Hepatocyte (in vitro differentiated cells): Measurements from ENCODE around the gene SOAT2. TPM values are rescaled to one million over a fixed set of nuclear protein-coding genes. Genes with fewer than 3 reads are reported as not detected.

Experiments used
- DNase-seq: peaks from one replicate; pipeline ENCODE4 v3.0.0-alpha.2; 2016; ENCODE audit warnings: low spot score
- H2AFZ ChIP-seq: fragments of 200-600 bp; sonication (generic); 2 replicates; pipeline ENCODE4 v1.6.0; 2016; ENCODE audit warnings: antibody characterized with exemption, mild to moderate bottlenecking
- H3K27ac ChIP-seq: fragments of 200-600 bp; sonication (generic); 2 replicates; pipeline ENCODE4 v1.5.1; 2016; ENCODE audit warnings: mild to moderate bottlenecking
- H3K27me3 ChIP-seq: fragments of 200-600 bp; sonication (generic); 2 replicates; pipeline ENCODE4 v1.6.1; 2016
- H3K36me3 ChIP-seq: fragments of 200-600 bp; sonication (generic); replicated peaks from 2 replicates; pipeline ENCODE4 v1.5.1; 2016; ENCODE audit warnings: low read depth; ENCODE audit not compliant: insufficient read depth
- H3K4me1 ChIP-seq: fragments of 200-600 bp; sonication (generic); 2 replicates; pipeline ENCODE4 v1.5.1; 2016; ENCODE audit warnings: mild to moderate bottlenecking, moderate library complexity; ENCODE audit not compliant: insufficient read depth
- H3K4me2 ChIP-seq: fragments of 200-600 bp; sonication (generic); 2 replicates; pipeline ENCODE4 v1.6.0; 2016
- H3K4me3 ChIP-seq: fragments of 200-600 bp; sonication (generic); 2 replicates; pipeline ENCODE4 v1.5.1; 2016; ENCODE audit warnings: mild to moderate bottlenecking
- H3K79me2 ChIP-seq: fragments of 200-600 bp; sonication (generic); 2 replicates; pipeline ENCODE4 v1.6.0; 2017; ENCODE audit warnings: mild to moderate bottlenecking
- H3K9me2 ChIP-seq: fragments of 200-600 bp; sonication (generic); replicated peaks from 2 replicates; pipeline ENCODE4 v1.6.0; 2017; ENCODE audit warnings: mild to moderate bottlenecking; ENCODE audit not compliant: insufficient read depth
- H3K9me3 ChIP-seq: fragments of 200-600 bp; sonication (generic); 2 replicates; pipeline ENCODE4 v1.5.1; 2016; ENCODE audit warnings: low read depth, mild to moderate bottlenecking
- H4K20me1 ChIP-seq: fragments of 200-600 bp; sonication (generic); 2 replicates; pipeline ENCODE4 v1.6.0; 2016; ENCODE audit warnings: mild to moderate bottlenecking; ENCODE audit not compliant: insufficient read depth, poor library complexity, severe bottlenecking
- EZH2 ChIP-seq: fragments of 200-600 bp; sonication (generic); IDR thresholded peaks from 2 replicates; pipeline ENCODE4 v1.6.1; 2016; ENCODE audit warnings: antibody characterized with exemption, mild to moderate bottlenecking, borderline replicate concordance
- EZH2phosphoT487 ChIP-seq: fragments of 200-600 bp; sonication (generic); IDR thresholded peaks from one replicate; pipeline ENCODE4 v1.6.1; 2018; ENCODE audit warnings: antibody characterized with exemption, mild to moderate bottlenecking, low read depth, moderate library complexity; ENCODE audit not compliant: unreplicated experiment, severe bottlenecking
- WGBS: methylation state at CpG from one replicate; pipeline ENCODE4 v1.1.6; 2016; ENCODE audit warnings: low lambda C conversion rate; ENCODE audit errors: missing lambda C conversion rate; 5-methylcytosine and 5-hydroxymethylcytosine counted together
- polyA plus RNA-seq: library from polyadenylated mRNA; unstranded; fragments of >200 nt; fragmentation: Nextera tagmentation; extraction: Ambion mirVana; gene quantifications from 2 replicates; pipeline ENCODE4 v1.2.1, GENCODE V29; 2016
- total RNA-seq: library from RNA; depleted of rRNA; stranded (reverse); fragments of >200 nt; gene quantifications from 2 replicates; pipeline ENCODE4 v1.2.3, GENCODE V29; 2014
- TF ChIP-seq, protein P1 (sequence below): fragments of 200-600 bp; sonication (generic); IDR thresholded peaks from 2 replicates; pipeline ENCODE4 v1.5.1; 2016; ENCODE audit warnings: antibody characterized with exemption, mild to moderate bottlenecking; ENCODE audit not compliant: poor library complexity

SOAT2 gene
- total and polyA plus RNA-seq, 2 experiments from 2014 or later: 21.8 to 29.4 TPM

DNA sequence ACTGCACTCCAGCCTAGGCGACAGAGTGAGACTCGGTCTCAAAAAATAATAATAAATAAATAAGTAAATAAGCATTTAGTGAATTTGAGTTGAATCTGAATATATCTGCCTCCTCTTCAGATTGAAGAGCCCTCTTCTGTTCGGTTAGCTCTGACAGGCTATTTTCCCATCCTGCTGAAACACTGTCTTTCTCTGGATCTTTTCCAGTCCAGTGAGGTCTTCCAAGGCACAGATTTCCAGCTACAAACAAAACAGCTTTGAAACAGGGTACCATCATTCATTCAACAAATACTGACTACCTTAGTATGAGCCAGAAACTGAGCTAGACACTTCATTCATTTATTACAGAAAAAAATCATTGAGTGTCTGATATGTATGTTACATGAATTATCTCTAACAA lies 16.9 kb upstream of the SOAT2 start:
- Histone ChIP-seq H3K9me3 (no peaks in the 10 kb centered on the region), H3K9me2 (no peaks in the 10 kb centered on the region), H2AFZ (no peak overlapping the region), H3K79me2 (no peaks in the 10 kb centered on the region), H3K36me3 (no peaks in the 10 kb centered on the region), H3K4me3 (no peak overlapping the region), H3K27ac (no peak overlapping the region), H3K4me1 (no peaks in the 10 kb centered on the region), H3K27me3 (no peaks in the 10 kb centered on the region), H4K20me1 (no peaks in the 10 kb centered on the region), H3K4me2 (no peak overlapping the region)
- no peak for DNase-seq
- TF ChIP-seq, protein P1, sequence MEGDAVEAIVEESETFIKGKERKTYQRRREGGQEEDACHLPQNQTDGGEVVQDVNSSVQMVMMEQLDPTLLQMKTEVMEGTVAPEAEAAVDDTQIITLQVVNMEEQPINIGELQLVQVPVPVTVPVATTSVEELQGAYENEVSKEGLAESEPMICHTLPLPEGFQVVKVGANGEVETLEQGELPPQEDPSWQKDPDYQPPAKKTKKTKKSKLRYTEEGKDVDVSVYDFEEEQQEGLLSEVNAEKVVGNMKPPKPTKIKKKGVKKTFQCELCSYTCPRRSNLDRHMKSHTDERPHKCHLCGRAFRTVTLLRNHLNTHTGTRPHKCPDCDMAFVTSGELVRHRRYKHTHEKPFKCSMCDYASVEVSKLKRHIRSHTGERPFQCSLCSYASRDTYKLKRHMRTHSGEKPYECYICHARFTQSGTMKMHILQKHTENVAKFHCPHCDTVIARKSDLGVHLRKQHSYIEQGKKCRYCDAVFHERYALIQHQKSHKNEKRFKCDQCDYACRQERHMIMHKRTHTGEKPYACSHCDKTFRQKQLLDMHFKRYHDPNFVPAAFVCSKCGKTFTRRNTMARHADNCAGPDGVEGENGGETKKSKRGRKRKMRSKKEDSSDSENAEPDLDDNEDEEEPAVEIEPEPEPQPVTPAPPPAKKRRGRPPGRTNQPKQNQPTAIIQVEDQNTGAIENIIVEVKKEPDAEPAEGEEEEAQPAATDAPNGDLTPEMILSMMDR: no peak
- TF ChIP-seq EZH2phosphoT487 (no peak), EZH2 (no peak)
- 92% methylated on average over 3 of the region's 3 CpGs for WGBS

DNA sequence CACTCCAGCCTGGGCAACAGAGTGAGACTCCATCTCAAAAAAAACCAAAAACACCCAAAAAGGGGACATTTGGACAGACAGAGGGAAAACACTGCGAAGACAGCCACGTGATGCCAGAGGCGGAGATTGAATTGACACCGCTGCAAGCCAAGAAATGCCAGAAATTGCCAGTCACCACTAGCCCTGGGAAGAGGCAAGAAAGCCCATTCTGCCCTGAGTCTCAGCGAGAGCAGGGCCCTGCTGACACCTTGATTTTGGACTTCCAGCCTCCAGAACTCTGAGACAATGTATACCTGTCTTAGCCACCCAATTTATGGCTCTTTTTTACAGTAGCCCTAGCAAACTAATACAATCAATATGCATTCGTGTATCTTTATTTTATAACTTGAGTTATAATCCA lies 13.2 kb upstream of the SOAT2 start:
- Histone ChIP-seq H3K4me2 (no peak overlapping the region), H3K27ac (no peak overlapping the region), H3K4me1 (no peaks in the 10 kb centered on the region), H3K27me3 (no peaks in the 10 kb centered on the region), H3K36me3 (no peaks in the 10 kb centered on the region), H3K4me3 (no peak overlapping the region), H3K9me2 (no peaks in the 10 kb centered on the region), H4K20me1 (no peaks in the 10 kb centered on the region), H3K9me3 (no peaks in the 10 kb centered on the region), H3K79me2 (no peaks in the 10 kb centered on the region), H2AFZ (no peak overlapping the region)
- no peak for TF ChIP-seq EZH2phosphoT487
- TF ChIP-seq EZH2: no peak
- TF ChIP-seq, protein P1: no peak
- WGBS: 96% methylated on average over 6 of the region's 6 CpGs
- no peak for DNase-seq

DNA sequence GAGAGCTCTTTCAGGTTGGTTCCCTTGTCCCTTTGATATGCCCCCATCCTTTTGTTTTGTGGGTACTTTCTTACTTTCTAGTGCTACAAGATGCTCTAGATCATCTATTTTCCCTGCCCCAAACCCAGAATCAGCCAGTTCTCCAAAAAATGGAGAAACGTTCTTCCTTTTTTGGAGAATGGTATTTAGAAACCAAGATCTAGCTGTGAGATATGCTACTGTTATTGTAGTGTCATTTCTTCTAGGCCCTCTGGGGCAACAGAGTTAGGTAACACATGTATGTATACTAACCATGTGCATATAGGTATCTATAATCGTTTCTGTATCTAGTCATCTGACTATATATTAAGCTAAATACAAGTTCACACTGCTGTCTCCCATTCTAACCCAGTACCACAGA lies 12.7 kb upstream of the SOAT2 start:
- H2AFZ ChIP-seq: no peak overlapping the region
- H3K4me2 ChIP-seq: no peak overlapping the region
- no peaks in the 10 kb centered on the region for H3K36me3 ChIP-seq
- no peak for DNase-seq
- no peak overlapping the region for H3K27ac ChIP-seq
- no peaks in the 10 kb centered on the region for H3K9me3 ChIP-seq
- no peak overlapping the region for H3K4me3 ChIP-seq
- no peaks in the 10 kb centered on the region for H3K27me3 ChIP-seq
- H3K79me2 ChIP-seq: no peaks in the 10 kb centered on the region
- no peaks in the 10 kb centered on the region for H4K20me1 ChIP-seq
- WGBS: 71% methylated on average over 2 of the region's 2 CpGs
- H3K4me1 ChIP-seq: no peaks in the 10 kb centered on the region
- H3K9me2 ChIP-seq: no peaks in the 10 kb centered on the region
- TF ChIP-seq EZH2 (no peak), EZH2phosphoT487 (no peak)
- TF ChIP-seq, protein P1: no peak

DNA sequence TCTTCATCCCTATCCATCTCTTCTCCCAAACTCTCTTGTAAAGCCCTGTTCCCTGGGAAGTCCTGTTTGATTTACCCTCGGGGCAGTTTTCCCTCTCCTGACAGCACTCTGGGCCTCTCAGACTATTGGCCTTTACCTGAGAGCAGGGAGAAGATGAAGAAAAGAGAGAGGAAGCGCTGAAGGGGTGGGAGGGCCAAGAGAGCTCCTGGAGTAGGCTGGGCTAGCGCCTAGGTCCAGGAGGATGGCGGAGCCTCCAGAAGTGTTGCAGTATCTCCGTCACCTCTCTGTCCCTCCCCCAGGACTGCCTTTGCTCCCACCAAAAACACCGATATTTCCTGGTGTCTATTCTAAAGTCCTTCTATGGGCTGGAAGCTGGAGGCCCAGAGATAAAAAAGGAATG lies 11.5 kb upstream of the SOAT2 start:
- 78% methylated on average over 6 of the region's 6 CpGs for WGBS

More for the DNA sequence above, 11.5 kb upstream of the SOAT2 start:
- H3K4me3 ChIP-seq: no peak overlapping the region
- no peaks in the 10 kb centered on the region for H3K9me2 ChIP-seq
- H3K4me1 ChIP-seq: peaks cover 11% of the 10 kb centered on the region
- no peaks in the 10 kb centered on the region for H3K36me3 ChIP-seq
- no peak overlapping the region for H3K4me2 ChIP-seq
- H4K20me1 ChIP-seq: no peaks in the 10 kb centered on the region
- TF ChIP-seq, protein P1: no peak
- no peak for TF ChIP-seq EZH2
- TF ChIP-seq EZH2phosphoT487: no peak
- H3K27me3 ChIP-seq: no peaks in the 10 kb centered on the region
- H3K9me3 ChIP-seq: no peaks in the 10 kb centered on the region
- no peak overlapping the region for H3K27ac ChIP-seq
- H3K79me2 ChIP-seq: no peaks in the 10 kb centered on the region
- H2AFZ ChIP-seq: no peak overlapping the region
- no peak for DNase-seq
